ENCODE data around the gene LFNG. TPM values are rescaled to one million over a fixed set of nuclear protein-coding genes. Genes with fewer than 3 reads are reported as not detected.
A peak's percentile ranks its signal among the peaks of the same experiment; 100 is the strongest.

LFNG gene
- total and polyA plus RNA-seq, 2 donors from 2014 or later: 5.0 to 18.4 TPM

DNA sequence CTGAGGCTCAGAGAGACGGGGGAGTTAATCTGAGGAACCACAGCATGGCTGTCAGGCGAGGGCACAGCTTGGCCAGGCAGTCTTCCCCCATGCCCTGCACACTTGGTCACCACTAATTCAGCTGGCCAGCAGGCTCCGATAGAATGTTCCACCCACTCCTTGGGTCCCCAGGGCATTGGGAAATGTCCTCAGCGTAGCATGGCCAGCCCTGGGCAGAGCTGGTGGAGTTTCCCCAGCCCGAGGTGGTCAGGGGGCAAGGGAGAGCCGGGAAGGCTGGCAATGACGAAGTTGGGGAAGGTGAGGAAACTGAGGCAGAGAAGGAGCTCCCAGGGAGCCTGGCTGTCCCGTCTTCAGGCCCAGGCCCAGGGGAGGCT, 31.3 kb upstream of the LFNG start:
- TF ChIP-seq, protein P1, sequence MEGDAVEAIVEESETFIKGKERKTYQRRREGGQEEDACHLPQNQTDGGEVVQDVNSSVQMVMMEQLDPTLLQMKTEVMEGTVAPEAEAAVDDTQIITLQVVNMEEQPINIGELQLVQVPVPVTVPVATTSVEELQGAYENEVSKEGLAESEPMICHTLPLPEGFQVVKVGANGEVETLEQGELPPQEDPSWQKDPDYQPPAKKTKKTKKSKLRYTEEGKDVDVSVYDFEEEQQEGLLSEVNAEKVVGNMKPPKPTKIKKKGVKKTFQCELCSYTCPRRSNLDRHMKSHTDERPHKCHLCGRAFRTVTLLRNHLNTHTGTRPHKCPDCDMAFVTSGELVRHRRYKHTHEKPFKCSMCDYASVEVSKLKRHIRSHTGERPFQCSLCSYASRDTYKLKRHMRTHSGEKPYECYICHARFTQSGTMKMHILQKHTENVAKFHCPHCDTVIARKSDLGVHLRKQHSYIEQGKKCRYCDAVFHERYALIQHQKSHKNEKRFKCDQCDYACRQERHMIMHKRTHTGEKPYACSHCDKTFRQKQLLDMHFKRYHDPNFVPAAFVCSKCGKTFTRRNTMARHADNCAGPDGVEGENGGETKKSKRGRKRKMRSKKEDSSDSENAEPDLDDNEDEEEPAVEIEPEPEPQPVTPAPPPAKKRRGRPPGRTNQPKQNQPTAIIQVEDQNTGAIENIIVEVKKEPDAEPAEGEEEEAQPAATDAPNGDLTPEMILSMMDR (IDR thresholded peaks at IDR 0.05; ENCODE audit: borderline replicate concordance, extremely low read depth, insufficient read depth): no peak
- no peak overlapping the region for H3K9ac ChIP-seq (ENCODE audit: low read length in 3 of 3)
- intact Hi-C loops (cut with DNase I): no loop called here
- DNase-seq (peak in 1 of 5 donors; percentile 90), FAIRE-seq (no peak)
- H3K4me3 ChIP-seq (ENCODE audit: low read length in 3 of 3): no peak overlapping the region
- H3K27ac ChIP-seq (ENCODE audit: low read depth in 2 of 2, low read length in 2 of 2): peak overlapping the region; percentile 41 to 51
- H3K27me3 ChIP-seq (ENCODE audit: control insufficient read depth, insufficient read depth, low read length): no peaks in the 10 kb centered on the region
- H3K4me1 ChIP-seq (ENCODE audit: control insufficient read depth in 2 of 3, insufficient read depth in 2 of 3, low read depth in 1 of 3, low read length in 3 of 3): peaks cover 0 to 9% (median 0%) of the 10 kb centered on the region in 3 donors
- H3K9me3 ChIP-seq (ENCODE audit: control insufficient read depth in 2 of 3, insufficient read depth in 1 of 3, low read length in 3 of 3): no peaks in the 10 kb centered on the region
- no peaks in the 10 kb centered on the region for H3K36me3 ChIP-seq (ENCODE audit: control insufficient read depth in 2 of 3, insufficient read depth in 3 of 3, low read length in 3 of 3)

DNA sequence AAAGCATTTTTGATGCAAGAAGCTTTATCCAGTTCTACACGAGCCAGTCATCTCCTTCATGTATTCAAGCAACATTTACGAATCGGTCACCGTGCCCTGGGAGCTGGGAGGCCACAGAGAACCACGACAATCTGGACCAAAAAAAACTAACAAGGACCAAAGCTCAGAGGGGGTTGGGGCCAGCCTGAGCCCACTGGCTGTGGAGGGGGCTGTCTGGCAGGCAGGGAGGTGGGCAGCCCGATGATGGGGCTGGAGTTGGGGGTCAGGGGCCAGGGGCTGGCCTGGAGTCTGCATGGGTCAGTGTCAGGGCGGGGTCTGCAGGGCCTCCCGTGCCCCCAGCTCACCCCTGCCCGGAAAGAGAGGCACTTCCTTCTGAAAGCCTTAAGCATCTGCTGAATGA, 30.9 kb upstream of the LFNG start:
- DNase-seq (peak in 1 of 5 donors; percentile 78), FAIRE-seq (no peak)
- H3K9me3 ChIP-seq (ENCODE audit: control insufficient read depth in 2 of 3, insufficient read depth in 1 of 3, low read length in 3 of 3): no peaks in the 10 kb centered on the region
- no peaks in the 10 kb centered on the region for H3K36me3 ChIP-seq (ENCODE audit: control insufficient read depth in 2 of 3, insufficient read depth in 3 of 3, low read length in 3 of 3)
- peak overlapping the region; percentile 41 to 51 for H3K27ac ChIP-seq (ENCODE audit: low read depth in 2 of 2, low read length in 2 of 2)
- H3K4me3 ChIP-seq (ENCODE audit: low read length in 3 of 3): no peak overlapping the region
- TF ChIP-seq, protein P1 (IDR thresholded peaks at IDR 0.05; ENCODE audit: borderline replicate concordance, extremely low read depth, insufficient read depth): no peak
- no peaks in the 10 kb centered on the region for H3K27me3 ChIP-seq (ENCODE audit: control insufficient read depth, insufficient read depth, low read length)
- intact Hi-C loops (cut with DNase I): no loop called here
- peaks cover 0 to 12% (median 0%) of the 10 kb centered on the region in 3 donors for H3K4me1 ChIP-seq (ENCODE audit: control insufficient read depth in 2 of 3, insufficient read depth in 2 of 3, low read depth in 1 of 3, low read length in 3 of 3)
- no peak overlapping the region for H3K9ac ChIP-seq (ENCODE audit: low read length in 3 of 3)

DNA sequence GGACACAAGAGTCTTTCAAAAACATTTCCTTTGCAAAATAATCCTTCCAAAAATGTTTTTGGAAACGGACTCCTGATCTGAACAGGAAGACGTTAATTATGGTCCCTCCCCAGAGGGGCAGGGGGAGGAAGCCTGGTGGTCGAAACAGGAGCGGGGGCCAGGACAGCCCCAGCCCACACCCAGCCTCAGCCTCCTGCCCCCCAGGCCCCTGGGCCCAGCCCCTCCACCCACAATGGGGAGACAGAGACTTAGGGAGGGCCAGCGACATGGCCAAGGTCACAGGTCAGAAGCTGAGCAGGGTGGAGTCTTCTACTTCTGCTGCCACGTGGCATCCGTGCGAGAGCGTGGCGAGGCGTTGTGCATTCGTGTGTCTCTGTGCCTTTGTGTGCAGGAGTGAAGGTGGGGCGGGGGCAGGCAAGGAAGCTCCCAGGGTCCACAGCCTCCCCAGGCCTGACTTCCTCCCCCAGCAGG, 29.4 kb upstream of the LFNG start:
- Histone ChIP-seq H3K27ac (ENCODE audit: low read depth in 2 of 2, low read length in 2 of 2) (peak overlapping the region in 1 of 2 donors; percentile 73), H3K4me3 (ENCODE audit: low read length in 3 of 3) (no peak overlapping the region), H3K9ac (ENCODE audit: low read length in 3 of 3) (no peak overlapping the region), H3K27me3 (ENCODE audit: control insufficient read depth, insufficient read depth, low read length) (no peaks in the 10 kb centered on the region), H3K9me3 (ENCODE audit: control insufficient read depth in 2 of 3, insufficient read depth in 1 of 3, low read length in 3 of 3) (no peaks in the 10 kb centered on the region), H3K4me1 (ENCODE audit: control insufficient read depth in 2 of 3, insufficient read depth in 2 of 3, low read depth in 1 of 3, low read length in 3 of 3) (peaks cover 0 to 14% (median 0%) of the 10 kb centered on the region in 3 donors), H3K36me3 (ENCODE audit: control insufficient read depth in 2 of 3, insufficient read depth in 3 of 3, low read length in 3 of 3) (no peaks in the 10 kb centered on the region)
- TF ChIP-seq, protein P1 (IDR thresholded peaks at IDR 0.05; ENCODE audit: borderline replicate concordance, extremely low read depth, insufficient read depth): no peak
- intact Hi-C loops (cut with DNase I): no loop called here
- DNase-seq: peak in 2 of 5 donors; percentile 79
- FAIRE-seq: no peak

DNA sequence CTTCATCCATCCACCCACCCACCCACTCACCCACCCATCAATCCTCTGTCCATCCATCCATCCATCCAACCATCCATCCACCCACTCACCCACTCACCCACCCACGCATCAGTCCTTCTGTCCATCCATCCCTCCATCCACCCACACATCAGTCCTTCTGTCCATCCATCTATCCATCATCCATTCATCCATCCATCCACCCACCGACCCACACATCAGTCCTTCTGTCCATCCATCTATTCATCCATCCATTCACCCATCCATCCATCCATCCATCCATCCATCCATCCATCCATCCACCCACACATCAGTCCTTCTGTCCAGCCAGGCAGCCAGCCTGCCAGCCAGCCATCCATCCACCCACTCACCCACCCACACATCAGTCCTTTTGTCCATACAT, 27.5 kb upstream of the LFNG start:
- Histone ChIP-seq H3K4me1 (ENCODE audit: control insufficient read depth in 2 of 3, insufficient read depth in 2 of 3, low read depth in 1 of 3, low read length in 3 of 3) (peaks cover 0 to 14% (median 0%) of the 10 kb centered on the region in 3 donors), H3K4me3 (ENCODE audit: low read length in 3 of 3) (no peak overlapping the region), H3K9me3 (ENCODE audit: control insufficient read depth in 2 of 3, insufficient read depth in 1 of 3, low read length in 3 of 3) (no peaks in the 10 kb centered on the region), H3K9ac (ENCODE audit: low read length in 3 of 3) (no peak overlapping the region), H3K36me3 (ENCODE audit: control insufficient read depth in 2 of 3, insufficient read depth in 3 of 3, low read length in 3 of 3) (no peaks in the 10 kb centered on the region), H3K27ac (ENCODE audit: low read depth in 2 of 2, low read length in 2 of 2) (no peak overlapping the region), H3K27me3 (ENCODE audit: control insufficient read depth, insufficient read depth, low read length) (no peaks in the 10 kb centered on the region)
- DNase-seq: no peak
- intact Hi-C loops (cut with DNase I): no loop called here
- TF ChIP-seq, protein P1 (IDR thresholded peaks at IDR 0.05; ENCODE audit: borderline replicate concordance, extremely low read depth, insufficient read depth): no peak
- no peak for FAIRE-seq

Measured in kidney (tissue), 14 donors.